HEK293 (cell line): ENCODE measurements around the gene PDE4D.

ENCODE experiments used
- BCL11B ChIP-seq: fragments of 450-650 bp; formaldehyde crosslinking; IDR thresholded peaks from 2 replicates; pipeline ENCODE4 v1.5.1; 2016; ENCODE audit warnings: low read depth, missing biosample characterization, missing genetic modification characterization
- GLIS2 ChIP-seq: fragments of 450-650 bp; formaldehyde crosslinking; IDR thresholded peaks from 2 replicates; pipeline ENCODE4 v1.5.1; 2016; ENCODE audit warnings: missing biosample characterization, missing genetic modification characterization
- HIC1 ChIP-seq: fragments of 450-650 bp; formaldehyde crosslinking; IDR thresholded peaks from 2 replicates; pipeline ENCODE4 v1.5.1; 2016; ENCODE audit warnings: missing biosample characterization, missing genetic modification characterization
- INSM2 ChIP-seq: fragments of 450-650 bp; formaldehyde crosslinking; IDR thresholded peaks from 2 replicates; pipeline ENCODE4 v1.5.1; 2016; ENCODE audit warnings: missing biosample characterization, missing genetic modification characterization
- KLF7 ChIP-seq: fragments of 450-650 bp; formaldehyde crosslinking; IDR thresholded peaks from 2 replicates; pipeline ENCODE4 v1.5.1; 2016; ENCODE audit warnings: missing biosample characterization, missing genetic modification characterization, borderline replicate concordance
- MYNN ChIP-seq: fragments of 450-650 bp; formaldehyde crosslinking; IDR thresholded peaks from 2 replicates; pipeline ENCODE4 v1.5.1; 2016; ENCODE audit warnings: missing biosample characterization, missing genetic modification characterization, borderline replicate concordance
- SCRT1 ChIP-seq: fragments of 450-650 bp; formaldehyde crosslinking; IDR thresholded peaks from 2 replicates; pipeline ENCODE4 v1.5.1; 2016; ENCODE audit warnings: missing biosample characterization, missing genetic modification characterization, borderline replicate concordance
- SCRT2 ChIP-seq: fragments of 450-650 bp; formaldehyde crosslinking; IDR thresholded peaks from 2 replicates; pipeline ENCODE4 v1.5.1; 2016; ENCODE audit warnings: missing biosample characterization, missing genetic modification characterization
- WT1 ChIP-seq: fragments of 450-650 bp; formaldehyde crosslinking; IDR thresholded peaks from 2 replicates; pipeline ENCODE4 v1.5.1; 2016; ENCODE audit warnings: missing biosample characterization, missing genetic modification characterization
- ZBTB17 ChIP-seq: fragments of 450-650 bp; formaldehyde crosslinking; IDR thresholded peaks from 2 replicates; pipeline ENCODE4 v1.5.1; 2016; ENCODE audit warnings: missing biosample characterization, missing genetic modification characterization
- ZBTB48 ChIP-seq: fragments of 450-650 bp; formaldehyde crosslinking; IDR thresholded peaks from 2 replicates; pipeline ENCODE4 v1.5.1; 2016; ENCODE audit warnings: missing biosample characterization, missing genetic modification characterization
- ZEB2 ChIP-seq: fragments of 450-650 bp; formaldehyde crosslinking; IDR thresholded peaks from 2 replicates; pipeline ENCODE4 v1.5.1; 2016; ENCODE audit warnings: missing biosample characterization, missing genetic modification characterization
- ZNF221 ChIP-seq: fragments of 450-650 bp; formaldehyde crosslinking; IDR thresholded peaks from 2 replicates; pipeline ENCODE4 v1.5.1; 2017; ENCODE audit warnings: missing biosample characterization, missing genetic modification characterization, borderline replicate concordance
- ZNF274 ChIP-seq, 2 experiments: fragments of 200-500 bp in 1 of 2; fragments of 450-650 bp in 1 of 2; sonication (Bioruptor generic) in 1 of 2; formaldehyde crosslinking in 1 of 2; IDR thresholded peaks; 2 replicates each; pipeline versions ENCODE4 v1.5.1 to v1.6.1; 2014 to 2016; ENCODE audit warnings: borderline replicate concordance in 1 of 2, inconsistent platforms in 1 of 2, low read length in 1 of 2, missing biosample characterization in 1 of 2, missing genetic modification characterization in 1 of 2
- ZNF292 ChIP-seq: fragments of 450-650 bp; formaldehyde crosslinking; IDR thresholded peaks from 2 replicates; pipeline ENCODE4 v1.5.1; 2016; ENCODE audit warnings: low read depth, missing biosample characterization, missing genetic modification characterization, borderline replicate concordance
- ZNF335 ChIP-seq: fragments of 450-650 bp; formaldehyde crosslinking; conservative IDR thresholded peaks from 2 replicates; pipeline ENCODE4 v1.5.1; 2016; ENCODE audit warnings: missing biosample characterization, missing genetic modification characterization
- ZNF366 ChIP-seq: fragments of 450-650 bp; formaldehyde crosslinking; conservative IDR thresholded peaks from 2 replicates; pipeline ENCODE4 v1.5.1; 2016; ENCODE audit warnings: missing biosample characterization, missing genetic modification characterization
- ZNF37A ChIP-seq: fragments of 450-650 bp; IDR thresholded peaks from 2 replicates; pipeline ENCODE4 v1.5.1; 2018; ENCODE audit warnings: missing biosample characterization, missing genetic modification characterization
- ZNF449 ChIP-seq: fragments of 450-650 bp; formaldehyde crosslinking; IDR thresholded peaks from 2 replicates; pipeline ENCODE4 v1.5.1; 2017; ENCODE audit warnings: missing biosample characterization, mild to moderate bottlenecking, missing genetic modification characterization, moderate library complexity
- ZNF513 ChIP-seq: fragments of 450-650 bp; IDR thresholded peaks from 2 replicates; pipeline ENCODE4 v1.5.1; 2018; ENCODE audit warnings: missing biosample characterization, missing genetic modification characterization
- ZNF521 ChIP-seq: fragments of 450-650 bp; formaldehyde crosslinking; IDR thresholded peaks from 2 replicates; pipeline ENCODE4 v1.5.1; 2017; ENCODE audit warnings: missing biosample characterization, mild to moderate bottlenecking, missing genetic modification characterization
- ZNF560 ChIP-seq: fragments of 450-650 bp; formaldehyde crosslinking; IDR thresholded peaks from 2 replicates; pipeline ENCODE4 v1.5.1; 2017; ENCODE audit warnings: missing biosample characterization, missing genetic modification characterization, borderline replicate concordance
- ZNF585B ChIP-seq: fragments of 450-650 bp; formaldehyde crosslinking; IDR thresholded peaks from 2 replicates; pipeline ENCODE4 v1.5.1; 2016; ENCODE audit warnings: missing biosample characterization, missing genetic modification characterization
- ZNF596 ChIP-seq: fragments of 450-650 bp; IDR thresholded peaks from 2 replicates; pipeline ENCODE4 v1.5.0; 2018; ENCODE audit warnings: missing biosample characterization, mild to moderate bottlenecking, missing genetic modification characterization, moderate library complexity
- ZNF621 ChIP-seq: fragments of 450-650 bp; formaldehyde crosslinking; IDR thresholded peaks from 2 replicates; pipeline ENCODE4 v1.5.1; 2017; ENCODE audit warnings: missing biosample characterization, missing genetic modification characterization
- ZNF626 ChIP-seq: fragments of 450-650 bp; sonication (Bioruptor Pico); formaldehyde crosslinking; IDR thresholded peaks from 2 replicates; pipeline ENCODE4 v1.5.1; 2018; ENCODE audit warnings: missing biosample characterization, missing genetic modification characterization, inconsistent platforms
- ZNF639 ChIP-seq: fragments of 450-650 bp; formaldehyde crosslinking; IDR thresholded peaks from 2 replicates; pipeline ENCODE4 v1.5.1; 2016; ENCODE audit warnings: missing biosample characterization, missing genetic modification characterization
- ZNF670 ChIP-seq: fragments of 450-650 bp; formaldehyde crosslinking; IDR thresholded peaks from 2 replicates; pipeline ENCODE4 v1.5.1; 2016; ENCODE audit warnings: missing biosample characterization, missing genetic modification characterization, low read depth
- ZNF701 ChIP-seq: fragments of 450-650 bp; formaldehyde crosslinking; IDR thresholded peaks from 2 replicates; pipeline ENCODE4 v1.5.1; 2016; ENCODE audit warnings: missing biosample characterization, missing genetic modification characterization
- ZNF776 ChIP-seq: fragments of 450-650 bp; formaldehyde crosslinking; IDR thresholded peaks from 2 replicates; pipeline ENCODE4 v1.5.0; 2017; ENCODE audit warnings: missing biosample characterization, missing genetic modification characterization, borderline replicate concordance
- ZSCAN30 ChIP-seq: fragments of 450-650 bp; IDR thresholded peaks from 2 replicates; pipeline ENCODE4 v1.5.1; 2018; ENCODE audit warnings: missing biosample characterization, mild to moderate bottlenecking, missing genetic modification characterization, moderate library complexity

Gene PDE4D

GRCh38 chr5:59562756-59563389, 330.7 kb downstream of the PDE4D start (continued):
- TF ChIP-seq INSM2 (tag by site-specific recombination) (peak; percentile 41; the same call in 1 of the 2 replicates), ZBTB17 (0 out of 2 replicates have a peak, but pooled peaks have one; percentile 23), GLIS2 (tag by site-specific recombination) (peak; percentile 31; the same call in 1 of the 2 replicates), ZEB2 (tag by site-specific recombination) (no peak), ZNF274 (IDR thresholded peaks at IDR 0.05; ENCODE audit: low read length) (no peak), ZNF274 (tag by site-specific recombination; IDR thresholded peaks at IDR 0.05; ENCODE audit: borderline replicate concordance) (no peak), BCL11B (no peak), ZNF626 (tag by site-specific recombination) (no peak), ZNF37A (tag by site-specific recombination) (no peak), KLF7 (tag by site-specific recombination) (no peak), ZNF449 (tag by site-specific recombination) (no peak), ZNF585B (tag by site-specific recombination) (no peak), ZNF521 (no peak), ZNF639 (tag by site-specific recombination) (no peak), ZNF621 (tag by site-specific recombination) (no peak), SCRT2 (tag by site-specific recombination) (peak; percentile 98), WT1 (tag by site-specific recombination) (no peak), ZNF366 (tag by site-specific recombination) (peak; percentile 32), ZNF560 (no peak), SCRT1 (tag by site-specific recombination) (peak; percentile 95), ZNF701 (tag by site-specific recombination) (no peak), ZNF670 (tag by site-specific recombination) (no peak), ZSCAN30 (tag by site-specific recombination) (no peak), MYNN (tag by site-specific recombination) (peak; percentile 58; the same call in 1 of the 2 replicates), ZNF292 (tag by site-specific recombination) (no peak), HIC1 (tag by site-specific recombination) (peak; percentile 98), ZNF776 (tag by site-specific recombination) (no peak), ZNF513 (tag by site-specific recombination) (no peak), ZNF596 (tag by site-specific recombination) (no peak), ZBTB48 (tag by site-specific recombination) (no peak), ZNF335 (no peak), ZNF221 (tag by site-specific recombination) (no peak)
